Suppressor macrophage treated with lipopolysaccharide for 1 hour (primary cell): ENCODE results near the gene DMC1.
A peak's percentile ranks its signal among the peaks of the same experiment; 100 is the strongest.

Experiments used
- DNase-seq, 3 donors: peaks; one replicate each; pipeline ENCODE4 v3.0.0-alpha.2; 2020 to 2022

DMC1 gene

DNA sequence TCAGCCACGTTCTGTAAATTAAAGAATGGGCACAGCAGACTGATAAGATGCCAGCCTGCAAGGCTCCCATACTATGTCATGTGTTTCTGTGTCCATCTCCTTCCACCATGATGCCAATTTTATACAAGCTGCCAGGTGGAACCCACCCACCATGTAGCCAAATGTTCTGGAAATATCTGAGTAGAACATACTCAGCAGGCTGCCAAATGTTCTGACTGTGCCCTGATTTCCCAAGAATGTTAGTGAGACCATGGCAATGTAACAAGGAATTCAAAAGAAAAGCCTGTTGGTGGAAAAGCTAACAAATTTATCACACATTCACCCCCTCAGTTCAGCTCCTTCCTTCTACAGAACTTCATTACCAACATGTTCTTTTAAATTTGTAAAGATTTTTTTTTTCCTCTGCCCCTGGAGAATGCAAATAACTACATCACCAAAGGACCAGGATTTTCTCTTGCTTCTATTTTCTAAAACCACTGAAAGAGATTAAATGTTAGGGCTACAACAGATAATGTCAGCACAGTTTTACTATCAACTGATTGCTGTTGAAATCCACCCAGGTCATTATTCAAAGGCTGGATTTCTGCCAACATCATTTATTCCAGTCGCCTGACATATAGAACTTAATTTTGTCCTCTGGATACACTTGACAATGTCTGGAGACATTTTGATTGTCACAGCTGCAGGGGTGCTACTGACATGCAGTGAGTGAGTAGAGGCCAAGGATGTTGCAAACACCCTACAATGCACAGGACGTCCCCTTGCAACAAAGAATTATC lies 3.1 kb downstream of the DMC1 start:
- no peak for DNase-seq

- DNase-seq = no peak
Observed at GRCh38 chr22:38565441-38565840, 4.5 kb downstream of the DMC1 start.

- DNase-seq = no peak
Observed at GRCh38 chr22:38564669-38565068, 5.3 kb downstream of the DMC1 start.

GRCh38 chr22:38554281-38554680 lies 15.7 kb downstream of the DMC1 start:
- peak; percentile 20 to 62 (median 61) for DNase-seq

- DNase-seq = peak; percentile 67 to 95 (median 94)
Observed at GRCh38 chr22:38549101-38549894, 20.7 kb downstream of the DMC1 start.

GRCh38 chr22:38540701-38541100 lies 29.3 kb downstream of the DMC1 start:
- no peak for DNase-seq

GRCh38 chr22:38531251-38531938 lies 38.6 kb downstream of the DMC1 start:
- DNase-seq = peak in 2 of 3 donors; percentile 24 to 37

DNA sequence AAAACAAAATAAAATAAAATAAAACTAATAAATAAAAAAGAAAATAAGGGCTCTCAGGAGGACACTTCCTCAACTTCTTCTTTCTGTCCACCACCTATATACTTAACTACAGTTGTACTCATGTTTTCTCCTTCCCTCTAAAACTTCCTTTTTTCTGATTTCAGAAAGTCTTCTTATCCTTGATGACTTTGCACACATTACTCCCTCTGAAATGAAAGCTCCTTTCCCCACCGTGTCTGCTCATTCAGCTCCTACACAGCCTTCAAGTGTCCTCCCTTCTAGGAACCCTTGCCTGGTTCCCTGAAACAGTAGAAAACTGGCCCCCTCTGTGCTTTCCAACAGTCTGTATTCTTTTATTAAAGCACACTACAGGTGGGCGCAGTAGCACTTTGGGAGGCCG lies 45.6 kb downstream of the DMC1 start:
- peak; percentile 25 to 52 (median 49) for DNase-seq

GRCh38 chr22:38523479-38523878 lies 46.5 kb downstream of the DMC1 start:
- DNase-seq = no peak

- DNase-seq = no peak
Observed at GRCh38 chr22:38523029-38523428, 47.0 kb downstream of the DMC1 start.

DNA sequence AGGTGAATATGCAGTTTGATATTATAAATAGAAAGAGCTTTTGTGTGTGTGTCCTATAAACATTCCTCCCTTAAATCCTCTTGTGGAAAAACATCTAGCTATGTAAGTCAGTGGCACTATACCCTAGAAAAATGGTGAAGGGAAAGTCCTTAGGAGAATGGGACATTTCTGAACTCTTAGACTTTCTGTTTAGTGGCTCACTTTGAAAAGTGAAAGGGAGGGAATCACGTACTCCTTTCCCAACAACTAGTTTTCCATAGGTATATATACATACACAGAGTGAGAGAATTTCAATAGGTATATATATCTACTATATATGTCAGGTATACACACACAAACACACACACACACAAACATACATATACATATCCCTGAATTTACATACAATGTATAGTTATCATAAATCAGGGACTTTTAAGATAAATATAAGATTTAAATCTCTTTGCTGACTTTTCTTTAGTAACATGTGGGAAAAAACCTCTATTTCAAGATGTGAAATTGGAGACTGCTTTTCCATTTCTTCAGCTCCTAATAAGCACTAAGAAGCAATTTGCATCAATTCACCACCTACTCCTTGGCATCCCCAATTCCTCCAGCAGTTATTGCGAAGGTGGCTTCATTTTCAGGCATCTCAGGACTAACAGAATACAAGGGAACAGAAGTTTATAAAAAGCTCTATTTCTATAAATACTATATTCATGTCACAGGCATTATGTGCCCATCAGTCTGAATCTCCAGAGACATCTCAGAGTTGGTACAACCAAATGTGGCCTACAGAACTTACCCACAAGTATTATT lies 50.3 kb downstream of the DMC1 start:
- no peak for DNase-seq

- DNase-seq = no peak
Observed at GRCh38 chr22:38518620-38519019, 51.4 kb downstream of the DMC1 start.

GRCh38 chr22:38513063-38513462 lies 56.9 kb downstream of the DMC1 start:
- DNase-seq = peak in 1 of 3 donors; percentile 20

DNA sequence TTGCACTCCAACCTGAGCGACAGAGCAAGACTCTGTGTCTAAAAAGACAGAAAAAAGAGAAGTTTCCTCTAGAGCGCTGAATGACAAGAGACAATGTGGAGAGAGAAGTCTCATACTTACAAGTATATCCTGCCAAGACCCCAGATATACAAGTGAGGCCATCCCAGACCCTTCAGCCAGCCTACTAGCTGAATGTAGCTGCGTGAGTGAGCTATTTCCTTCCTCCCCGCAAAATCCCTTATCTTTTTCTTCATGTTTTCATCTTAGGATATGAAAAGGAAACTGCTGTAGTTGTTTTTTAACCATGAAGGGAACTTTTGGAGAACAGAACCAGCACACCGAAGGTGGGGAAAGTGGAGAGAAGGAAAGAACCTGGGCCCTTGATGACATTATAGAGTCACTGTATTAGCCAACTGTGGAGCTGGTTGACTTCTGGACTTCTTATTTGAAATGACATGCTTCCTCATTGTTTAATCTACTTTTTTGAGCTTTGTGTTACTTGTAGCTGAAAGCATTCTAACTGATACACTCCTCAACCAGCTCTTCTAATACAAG lies 59.5 kb downstream of the DMC1 start:
- DNase-seq = peak; percentile 37 to 57 (median 50)

DNA sequence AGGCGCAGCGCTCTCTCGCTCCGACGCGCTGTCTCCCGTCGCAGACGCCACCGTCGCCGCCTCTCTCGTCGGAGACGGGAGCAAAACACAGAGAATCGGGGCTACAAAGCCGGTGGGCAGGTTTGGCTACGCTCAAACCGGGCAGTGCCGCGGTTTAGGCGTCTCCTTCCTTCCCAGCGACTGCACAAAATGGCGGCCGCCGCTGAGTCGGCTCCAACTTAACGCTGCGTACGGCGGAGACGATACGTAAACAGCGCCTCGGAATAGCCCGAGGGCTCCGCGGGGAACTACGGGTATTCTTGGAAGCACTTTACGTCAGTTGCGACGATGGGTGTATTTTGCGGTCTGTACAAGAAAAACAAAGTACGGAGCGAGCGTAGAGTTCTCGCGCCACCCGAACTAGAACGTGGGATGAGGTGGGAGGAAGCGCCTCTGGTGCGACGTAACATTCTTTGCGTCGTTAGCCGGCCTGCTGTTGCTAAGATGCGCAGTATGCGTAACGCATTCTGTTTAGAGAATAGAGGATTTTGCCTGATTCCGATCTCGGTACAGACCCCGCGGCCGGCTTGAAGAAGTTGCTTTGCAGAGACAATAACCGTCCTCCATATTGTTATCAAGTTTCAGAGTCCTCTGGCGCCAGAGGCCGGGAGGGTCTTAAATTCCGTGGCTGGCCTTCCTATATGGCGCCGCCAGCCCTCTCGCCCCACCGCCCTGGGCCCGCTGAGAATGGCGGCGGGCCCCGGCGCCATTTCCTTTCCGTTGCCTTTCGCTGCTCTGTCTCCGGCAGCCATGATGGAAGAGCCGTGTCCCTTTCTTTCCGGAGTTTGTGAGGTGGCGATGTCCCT lies 63.6 kb downstream of the DMC1 start, which contains the start of gene DDX17:
Gene DDX17, minus strand, starts transcription at position 194 of the 845 bp plus-strand sequence.
- peak; percentile 94 to 98 (median 97) for DNase-seq

GRCh38 chr22:38505541-38506117 lies 64.4 kb downstream of the DMC1 start:
- peak; percentile 56 to 82 (median 59) for DNase-seq

DNA sequence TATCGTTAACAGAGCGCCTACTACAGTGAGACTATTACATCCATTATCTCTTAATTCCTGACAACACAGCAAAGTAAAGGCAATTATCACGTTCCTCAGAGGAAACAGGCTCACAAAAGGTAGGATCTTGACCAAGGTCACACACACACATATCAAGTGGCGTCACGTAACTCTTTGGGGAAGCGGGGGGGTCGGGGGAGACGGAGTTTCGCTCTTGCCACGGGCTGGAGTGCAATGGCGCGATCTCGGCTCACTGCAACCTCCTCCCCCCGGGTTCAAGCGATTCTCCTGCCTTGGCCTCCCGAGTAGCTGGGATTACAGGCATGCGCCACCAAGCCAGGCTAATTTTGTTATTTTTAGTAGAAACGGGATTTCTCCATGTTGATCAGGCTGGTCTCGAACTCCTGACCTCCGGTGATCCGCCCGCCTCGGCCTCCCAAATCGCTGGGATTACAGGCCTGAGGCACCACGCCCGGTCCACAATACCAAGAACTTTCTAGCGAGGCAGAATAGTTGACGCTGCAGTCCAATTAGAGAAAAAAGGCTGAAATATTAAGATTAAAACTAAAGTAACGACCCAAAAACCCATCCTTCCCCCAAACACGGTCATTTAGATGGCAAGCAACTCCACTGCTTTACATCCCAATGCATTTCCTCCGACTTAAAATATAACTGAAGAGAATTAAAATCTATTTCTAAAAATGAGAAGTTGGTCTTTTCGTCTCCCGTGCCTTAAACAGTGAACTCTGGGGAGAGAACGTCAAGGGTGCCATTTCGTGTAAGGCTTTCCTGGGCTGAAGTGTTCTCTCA lies 65.0 kb downstream of the DMC1 start:
- peak; percentile 71 to 81 (median 74) for DNase-seq

DNA sequence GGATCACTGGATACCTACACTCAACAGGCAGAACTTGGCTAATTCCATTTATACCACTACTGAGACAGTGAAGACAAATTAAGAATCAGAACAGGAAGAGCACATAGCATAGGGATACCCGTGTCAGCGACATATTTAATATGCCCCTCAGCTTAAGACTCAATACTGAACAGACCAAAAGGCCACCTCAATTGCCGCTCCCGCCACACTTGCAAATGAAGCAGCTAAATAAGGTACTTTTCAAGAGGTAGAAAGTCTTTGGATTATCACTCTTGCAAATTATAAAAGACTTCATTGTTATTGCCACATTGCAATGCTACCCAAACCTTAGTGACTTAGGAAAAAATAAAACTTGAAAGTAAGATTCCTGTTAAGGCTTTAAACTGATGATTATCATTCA lies 67.0 kb downstream of the DMC1 start:
- no peak for DNase-seq

DNA sequence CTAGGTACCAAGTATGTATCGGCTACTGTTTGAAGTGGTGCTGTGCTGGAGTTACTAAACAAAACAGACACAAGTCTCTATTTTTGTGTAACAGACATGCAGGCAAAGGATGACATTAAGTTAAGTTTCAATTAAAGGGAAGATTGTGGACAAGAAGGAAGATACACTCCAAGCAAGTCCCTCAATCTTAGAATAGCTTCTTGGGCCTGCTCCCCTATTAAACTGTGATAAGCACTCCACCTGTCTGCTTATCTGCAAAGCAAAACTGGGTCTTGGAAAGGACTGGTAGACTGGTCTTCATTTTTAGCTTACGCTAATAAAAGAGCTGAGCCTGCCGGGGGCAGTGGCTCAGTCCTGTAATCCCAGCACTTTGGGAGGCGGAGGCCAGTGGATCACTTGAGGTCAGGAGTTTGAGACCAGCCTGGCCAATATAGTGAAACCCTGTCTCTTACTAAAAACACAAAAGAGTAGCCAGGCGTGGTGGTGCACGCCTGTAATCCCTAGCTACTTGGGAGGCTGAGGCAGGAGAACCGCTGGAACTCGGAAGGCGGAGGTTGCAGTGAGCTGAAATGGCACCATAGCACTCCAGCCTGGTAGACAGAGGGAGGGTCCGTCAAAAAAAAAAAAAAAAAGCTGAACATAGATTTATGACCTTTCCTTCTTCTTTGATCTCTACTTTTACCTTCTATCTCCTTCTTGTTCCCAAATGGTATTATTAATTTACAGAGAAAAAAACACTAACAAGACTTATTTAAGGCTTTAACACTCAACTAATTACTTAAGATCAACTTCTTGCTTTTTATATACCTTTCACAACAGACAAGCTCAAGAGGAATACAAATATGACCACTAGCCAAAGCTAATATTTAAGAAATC lies 67.9 kb downstream of the DMC1 start:
- DNase-seq = no peak
